Measurements from ENCODE around the gene PPP2R3A.
"Not testable (repeated sequence)": the region's sequence is repeated elsewhere in the genome, so short reads cannot be mapped to it uniquely, and the experiment has no call there.

The PPP2R3A gene

DNA sequence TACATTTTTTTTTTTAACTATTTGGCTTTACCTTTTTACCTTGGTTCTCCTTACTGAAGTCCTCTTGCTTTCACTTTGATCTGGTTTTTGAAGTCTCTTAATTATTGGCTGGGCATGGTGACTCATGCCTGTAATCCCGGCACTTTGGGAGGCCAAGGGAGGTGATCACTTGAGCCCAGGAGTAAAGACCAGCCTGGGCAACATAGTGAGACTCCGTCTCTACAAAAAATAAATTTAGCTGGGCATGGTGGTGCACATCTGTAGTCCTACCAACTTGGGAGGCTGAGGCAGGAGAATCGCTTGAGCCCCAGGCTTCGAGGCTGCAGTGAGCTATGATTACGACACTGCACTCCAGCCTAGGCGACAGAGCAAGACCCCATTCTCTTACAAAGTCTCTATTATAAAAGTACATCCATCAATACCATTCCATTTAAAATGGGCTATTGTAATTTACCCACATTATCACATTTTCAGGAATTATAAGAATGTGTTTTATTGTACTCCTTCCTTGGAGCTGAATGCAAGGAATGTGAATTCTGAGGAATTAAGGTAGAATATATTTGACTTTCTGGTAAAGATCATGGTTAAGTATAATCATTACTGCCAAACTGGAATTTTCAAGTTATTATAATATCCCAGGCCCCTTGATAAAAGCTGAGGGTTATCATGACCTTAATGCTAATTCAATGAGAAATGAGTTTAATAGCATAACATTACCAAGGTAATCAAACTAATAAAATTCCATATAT is 181.6 kb downstream of the PPP2R3A start:
- FAIRE-seq = no peak
- no peak for DNase-seq (ENCODE audit: low spot score)

DNA sequence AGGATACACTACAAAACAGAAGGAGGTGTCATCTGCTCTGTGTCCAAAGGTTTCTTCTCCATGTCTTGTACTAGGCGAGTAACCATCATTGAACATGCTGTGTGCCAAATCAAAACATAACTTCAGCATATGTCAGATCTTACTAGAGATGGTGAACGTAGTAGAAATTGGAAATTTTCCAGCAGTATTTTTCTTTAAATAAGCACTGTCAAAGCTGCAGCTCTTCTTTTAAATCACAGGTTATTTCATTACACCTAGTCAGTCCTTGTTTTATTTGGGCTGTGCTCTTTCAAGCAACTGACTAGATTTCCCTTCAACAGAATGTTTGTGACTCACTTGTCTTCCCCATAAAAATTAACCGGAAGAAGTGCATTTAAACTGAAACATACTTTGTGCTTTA is 184.1 kb downstream of the PPP2R3A start:
- no peak for DNase-seq (ENCODE audit: low spot score)

DNA sequence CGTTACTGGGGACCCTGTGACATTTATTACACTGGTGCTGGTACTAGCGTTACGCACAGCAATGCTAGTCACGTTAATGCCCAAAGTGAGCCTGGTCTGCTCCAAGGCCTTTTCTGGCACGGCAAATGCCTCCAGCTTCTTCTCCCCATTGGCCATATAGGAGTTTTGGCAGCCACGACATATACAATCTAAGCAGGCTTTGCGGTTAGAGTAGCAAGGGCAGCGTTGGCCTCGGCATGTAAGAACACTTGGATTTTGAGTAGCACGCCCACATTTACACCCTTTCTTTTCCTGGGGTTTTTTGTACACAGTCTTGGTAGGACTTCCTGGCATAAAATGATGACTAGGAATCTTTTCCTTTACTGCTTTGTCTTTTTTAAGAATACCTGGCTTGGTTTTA is 185.7 kb downstream of the PPP2R3A start:
- no peak for DNase-seq (ENCODE audit: low spot score)
- FAIRE-seq = no peak

More for the DNA sequence above, 184.1 kb downstream of the PPP2R3A start:
- FAIRE-seq = no peak

DNA sequence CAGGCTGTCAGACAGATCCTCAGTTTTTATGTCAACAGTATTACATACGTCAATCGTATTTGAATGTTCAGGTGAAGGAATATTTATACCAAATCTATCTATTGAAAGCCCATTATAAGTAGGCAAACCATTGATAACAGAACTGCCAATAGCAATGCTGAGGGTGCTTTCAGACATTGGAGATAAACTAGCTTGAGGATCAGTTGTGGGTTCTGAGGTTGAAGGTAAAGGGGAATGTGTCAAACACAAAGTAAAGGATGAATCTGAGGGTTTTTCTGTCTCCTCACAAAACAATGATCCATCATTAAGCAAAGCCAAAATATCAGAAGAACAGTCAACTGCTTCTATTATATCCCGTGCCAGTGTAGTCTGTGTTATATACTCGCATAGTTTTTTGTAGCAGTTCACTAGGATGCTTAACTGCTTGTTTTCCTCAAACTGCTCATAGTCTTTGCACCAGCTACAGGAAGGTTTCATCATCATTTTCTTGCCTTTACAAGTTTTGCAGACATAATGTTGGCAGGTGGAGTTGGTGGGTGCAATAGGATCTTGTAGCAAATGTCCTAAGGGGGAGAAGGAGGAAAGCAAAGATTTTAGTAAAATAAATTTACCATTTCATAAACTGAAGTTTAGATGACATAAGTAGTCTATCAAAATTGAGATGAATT is 186.8 kb downstream of the PPP2R3A start:
- DNase-seq (ENCODE audit: low spot score) = no peak
- no peak for FAIRE-seq

DNA sequence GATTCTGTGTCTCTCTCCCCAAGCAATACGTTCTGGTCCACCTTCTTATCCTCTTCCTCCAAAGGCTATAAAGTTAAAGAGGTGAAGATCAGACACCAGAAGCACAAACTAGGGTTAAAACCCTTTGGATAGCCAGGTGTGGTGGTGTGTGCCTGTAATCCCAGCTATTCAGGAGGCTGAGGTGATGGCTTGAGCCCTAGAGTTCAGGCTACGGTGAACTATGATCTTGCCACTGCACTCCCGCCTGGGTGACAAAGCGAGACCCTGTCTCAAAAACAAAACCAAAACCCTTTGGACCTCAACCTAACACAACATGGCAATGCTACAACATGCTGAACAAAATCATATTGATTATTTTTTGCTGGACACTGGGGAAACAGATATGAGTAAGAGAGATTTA is 187.4 kb downstream of the PPP2R3A start:
- FAIRE-seq (no peak), DNase-seq (ENCODE audit: low spot score) (no peak)

DNA sequence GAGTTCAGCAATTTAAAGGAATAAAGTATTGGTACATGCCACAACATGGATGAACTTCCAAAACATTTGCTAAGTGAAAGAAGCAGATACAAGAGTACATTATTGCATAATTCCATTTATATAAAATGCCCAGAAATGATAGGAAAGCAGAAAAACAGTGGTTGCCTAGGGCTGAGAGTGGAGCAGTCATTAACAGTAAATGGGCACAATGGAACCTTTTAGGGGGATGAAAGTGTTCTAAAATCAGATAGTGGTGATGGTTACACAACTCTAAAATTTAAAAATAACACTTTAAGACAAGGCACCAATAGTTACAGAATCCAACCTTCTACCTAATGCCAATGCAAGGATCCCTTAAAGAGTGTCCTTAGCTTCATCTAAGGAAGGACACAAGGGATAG is 196.0 kb downstream of the PPP2R3A start:
- no peak for FAIRE-seq
- no peak for DNase-seq (ENCODE audit: low spot score)

DNA sequence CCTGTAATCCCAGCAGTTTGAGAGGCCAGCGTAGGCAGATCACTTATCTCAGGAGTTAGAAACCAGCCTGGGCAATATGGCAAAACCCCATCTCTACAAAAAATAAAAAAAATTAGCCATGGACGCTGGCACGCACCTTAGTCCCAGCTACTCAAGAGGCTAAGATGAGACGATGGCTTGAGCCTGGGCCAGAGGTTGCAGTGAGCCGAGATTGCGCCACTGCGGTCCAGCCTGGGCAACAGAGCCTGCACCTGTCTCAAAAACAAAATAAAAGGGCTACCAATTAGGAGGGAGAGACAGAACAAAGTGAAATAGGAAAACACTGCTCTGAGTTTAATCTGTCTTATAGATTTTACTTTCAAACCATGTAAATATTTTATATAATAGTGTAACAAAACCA is 196.8 kb downstream of the PPP2R3A start:
- no peak for FAIRE-seq
- no peak for DNase-seq (ENCODE audit: low spot score)

DNA sequence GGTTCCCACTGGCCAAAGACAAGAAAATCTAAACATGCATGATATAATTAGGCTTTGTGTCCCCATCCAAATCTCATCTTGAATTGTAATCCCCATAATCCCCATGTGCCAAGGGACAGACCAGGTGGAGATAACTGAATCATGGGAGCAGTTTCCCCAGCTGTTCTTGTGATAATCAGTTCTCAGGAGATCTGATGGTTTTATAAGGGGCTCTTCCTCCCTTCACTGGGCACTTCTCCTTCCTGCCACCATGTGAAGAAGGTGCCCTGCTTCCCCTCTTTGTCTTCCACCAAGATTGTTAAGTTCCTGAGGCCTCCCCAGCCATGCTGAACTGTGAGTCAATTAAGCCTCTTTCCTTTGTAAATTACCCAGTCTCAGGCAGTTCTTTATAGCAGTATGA is 198.1 kb downstream of the PPP2R3A start:
- not testable (repeated sequence) for FAIRE-seq; DNase-seq (ENCODE audit: low spot score)

DNA sequence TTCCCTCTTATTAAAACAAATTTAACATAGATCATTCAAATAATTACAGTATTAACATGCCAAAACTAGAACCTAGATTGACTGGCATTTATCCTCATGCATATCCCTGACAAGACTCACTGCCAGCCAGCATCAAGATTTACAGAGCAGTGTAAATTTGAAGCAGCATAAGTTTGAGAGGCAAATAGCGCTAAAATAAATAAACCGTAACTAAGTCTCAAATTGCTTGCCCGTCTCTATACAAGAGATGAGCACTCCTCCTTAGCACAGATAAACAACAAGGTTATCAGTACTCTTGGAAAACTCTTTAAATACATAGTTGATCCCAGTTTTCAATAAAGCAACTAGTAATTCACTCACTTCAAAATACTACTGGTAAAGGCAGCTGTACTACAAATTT is 201.0 kb downstream of the PPP2R3A start:
- FAIRE-seq = no peak
- no peak for DNase-seq (ENCODE audit: low spot score)

DNA sequence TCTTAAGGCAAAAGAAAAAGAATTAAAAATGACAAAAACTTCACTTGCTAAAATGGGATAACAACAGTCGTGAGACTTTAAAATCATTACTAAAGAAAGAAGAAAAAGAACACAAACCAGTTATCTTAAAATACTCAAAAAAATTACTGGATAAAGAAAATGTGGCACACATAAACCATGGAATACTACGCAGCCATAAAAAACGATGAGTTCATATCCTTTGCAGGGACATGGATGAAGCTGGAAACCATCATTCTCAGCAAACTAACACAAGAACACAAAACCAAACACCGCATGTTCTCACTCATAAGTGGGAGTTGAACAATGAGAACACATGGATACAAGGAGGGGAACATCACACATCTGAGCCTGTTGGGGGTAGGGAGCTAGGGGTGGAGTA is 202.7 kb downstream of the PPP2R3A start:
- not testable (repeated sequence) for FAIRE-seq; DNase-seq (ENCODE audit: low spot score)

DNA sequence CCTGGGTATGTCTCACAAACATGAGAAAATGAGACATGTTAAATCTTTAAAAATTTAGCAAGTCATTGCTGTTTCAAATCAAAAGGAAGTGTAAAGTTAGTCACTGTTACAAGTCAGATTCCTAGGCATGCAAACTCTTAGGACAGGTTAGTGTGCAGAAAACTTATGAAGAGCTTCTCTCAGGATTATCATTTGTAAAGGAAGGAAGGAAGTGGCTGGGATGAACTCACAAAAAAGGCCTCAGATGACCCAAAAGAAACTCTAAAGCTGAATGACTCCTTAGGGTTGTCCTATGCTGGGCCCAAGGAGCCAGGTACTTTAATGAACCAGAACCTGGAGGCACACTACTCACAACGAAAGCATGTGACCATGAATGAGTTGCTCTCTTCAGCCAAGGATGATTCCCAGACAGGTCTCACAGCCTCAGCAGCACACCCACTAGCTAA is 205.6 kb downstream of the PPP2R3A start:
- no peak for DNase-seq (ENCODE audit: low spot score)
- FAIRE-seq = no peak

DNA sequence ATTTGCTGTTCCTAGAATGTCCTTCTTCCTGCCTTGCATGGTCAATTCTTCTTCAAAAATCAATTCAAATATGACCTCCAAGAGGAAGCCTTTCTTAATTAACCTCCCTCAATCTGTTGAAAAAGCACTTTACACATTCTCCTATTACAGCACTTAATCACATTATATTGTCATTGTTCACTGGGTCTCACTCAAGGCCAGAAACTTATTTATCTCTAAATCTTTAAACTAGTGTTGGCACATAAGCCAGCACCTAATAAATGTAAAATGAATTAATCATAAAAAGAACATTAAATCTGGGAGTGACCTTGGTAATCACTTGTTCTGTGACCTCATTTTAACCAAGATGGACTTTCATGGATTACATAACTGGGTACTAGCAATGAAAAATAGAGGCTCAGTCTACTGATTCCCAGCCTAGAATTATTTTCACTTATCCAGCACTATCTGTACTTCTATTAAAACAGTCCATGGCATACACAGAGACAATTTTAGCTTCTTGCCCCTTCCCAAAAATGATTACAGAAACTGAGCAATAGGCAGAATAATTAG is 208.5 kb downstream of the PPP2R3A start:
- no peak for DNase-seq (ENCODE audit: low spot score)
- no peak for FAIRE-seq

DNA sequence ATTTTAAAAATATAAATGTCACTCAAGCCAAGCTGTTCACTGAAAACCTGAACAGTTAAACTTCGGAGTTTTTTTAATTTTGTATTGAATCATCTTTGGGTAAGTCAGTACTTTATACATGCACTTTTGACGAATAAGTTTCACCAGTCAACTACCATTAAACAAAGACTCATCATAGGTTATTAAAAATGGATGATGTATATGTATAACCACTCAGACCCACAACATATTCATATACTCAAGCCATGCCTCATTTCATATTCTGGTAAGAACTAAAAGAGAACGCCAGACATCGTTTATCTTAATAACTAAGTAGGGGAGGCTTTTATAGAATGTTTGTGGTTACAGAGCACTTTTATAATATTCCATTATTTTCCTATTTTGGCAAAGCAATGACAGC is 212.3 kb downstream of the PPP2R3A start:
- DNase-seq (ENCODE audit: low spot score) (no peak), FAIRE-seq (no peak)

DNA sequence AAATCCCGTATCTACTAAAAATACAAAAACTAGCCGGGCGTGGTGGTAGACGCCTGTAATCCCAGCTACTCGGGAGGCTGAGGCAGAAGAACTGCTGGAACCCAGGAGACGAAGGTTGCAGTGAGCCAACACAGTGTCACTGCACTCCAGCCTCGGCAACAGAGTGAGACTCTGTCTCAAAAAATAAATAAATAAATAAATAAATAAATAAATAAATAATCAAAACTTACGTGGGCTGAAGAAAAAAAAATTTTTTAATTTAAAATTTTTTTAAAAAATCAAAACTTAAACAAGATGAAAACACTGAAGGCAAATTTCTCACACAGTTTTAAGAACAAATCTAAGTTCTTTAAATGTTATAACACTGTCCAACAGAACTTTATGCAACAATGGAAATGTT is 216.2 kb downstream of the PPP2R3A start:
- DNase-seq (ENCODE audit: low spot score) (no peak), FAIRE-seq (no peak)

DNA sequence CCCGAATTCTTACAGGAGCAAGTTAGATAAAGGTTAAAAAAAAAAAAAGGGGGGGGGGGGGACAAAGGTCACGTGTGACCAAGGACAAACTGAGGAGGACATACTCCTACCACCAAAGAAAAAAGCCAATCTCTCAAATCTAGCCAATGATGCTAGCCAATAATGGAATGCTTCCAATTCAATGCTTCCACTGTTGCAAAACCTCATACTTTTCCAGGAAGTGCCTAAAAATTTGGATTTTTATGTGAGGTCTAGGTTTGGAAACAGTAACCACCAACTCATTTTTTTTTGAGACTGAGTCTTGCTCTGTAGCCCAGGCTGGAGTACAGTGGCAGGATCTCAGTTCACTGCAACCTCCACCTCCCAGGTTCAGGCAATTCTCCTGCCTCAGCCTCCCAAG is 219.2 kb downstream of the PPP2R3A start:
- FAIRE-seq = no peak
- no peak for DNase-seq (ENCODE audit: low spot score)

DNA sequence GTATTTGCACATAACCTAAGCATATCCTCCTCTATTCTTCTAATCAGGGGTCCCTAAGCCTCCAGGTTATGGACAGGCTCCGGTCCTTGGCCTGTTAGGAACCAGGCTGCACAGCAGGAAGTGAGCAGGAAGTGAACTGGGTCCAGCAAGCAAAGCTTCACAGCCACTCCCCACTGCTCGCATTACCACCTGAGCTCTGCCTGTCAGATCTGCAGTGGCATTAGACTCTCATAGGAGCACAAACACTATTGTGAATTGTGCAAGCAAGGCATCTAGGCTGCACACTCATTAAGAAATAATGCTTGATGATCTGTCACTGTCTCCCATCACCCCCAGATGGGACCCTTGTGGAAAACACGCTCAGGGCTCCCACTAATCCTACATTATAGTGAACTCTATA is 220.8 kb downstream of the PPP2R3A start:
- no peak for FAIRE-seq

DNA sequence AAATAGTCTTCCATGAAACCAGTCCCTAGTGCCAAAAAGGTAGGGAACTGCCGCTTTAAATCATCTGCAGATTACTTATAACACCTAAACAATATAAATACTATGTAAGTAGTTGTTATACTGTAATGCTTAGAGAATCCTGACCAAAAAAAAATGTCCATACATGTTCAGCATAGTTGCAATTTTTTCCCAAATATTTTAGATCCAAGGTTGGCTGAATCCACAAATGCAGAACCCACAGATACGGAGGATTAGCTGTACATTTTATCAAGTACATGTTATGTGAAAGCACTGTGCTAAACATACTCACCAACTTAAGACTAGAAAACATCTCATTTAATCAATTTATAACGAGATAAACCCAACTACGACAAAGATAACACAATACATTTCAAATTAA is 221.3 kb downstream of the PPP2R3A start:
- FAIRE-seq (no peak), DNase-seq (ENCODE audit: low spot score) (no peak)

More for the DNA sequence above, 220.8 kb downstream of the PPP2R3A start:
- no peak for DNase-seq (ENCODE audit: low spot score)

DNA sequence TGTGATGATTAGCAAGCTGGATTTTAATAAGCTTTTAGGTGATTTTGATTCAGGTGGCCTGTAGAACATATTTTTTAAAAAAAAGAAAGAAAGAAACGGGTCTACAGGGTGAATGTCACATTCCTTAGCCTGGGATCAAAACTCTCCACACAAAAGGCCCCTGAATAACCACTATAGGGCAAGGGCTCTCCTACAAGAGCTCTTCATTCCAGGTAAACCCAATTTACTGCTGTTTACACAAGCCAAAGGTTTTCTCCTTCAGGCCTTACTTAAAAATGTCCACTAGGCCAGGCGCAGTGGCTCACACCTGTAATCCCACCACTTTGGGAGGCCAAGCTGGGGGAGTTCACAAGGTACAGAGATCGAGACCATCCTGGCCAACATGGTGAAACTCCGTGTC is 222.3 kb downstream of the PPP2R3A start:
- no peak for FAIRE-seq
- no peak for DNase-seq (ENCODE audit: low spot score)

DNA sequence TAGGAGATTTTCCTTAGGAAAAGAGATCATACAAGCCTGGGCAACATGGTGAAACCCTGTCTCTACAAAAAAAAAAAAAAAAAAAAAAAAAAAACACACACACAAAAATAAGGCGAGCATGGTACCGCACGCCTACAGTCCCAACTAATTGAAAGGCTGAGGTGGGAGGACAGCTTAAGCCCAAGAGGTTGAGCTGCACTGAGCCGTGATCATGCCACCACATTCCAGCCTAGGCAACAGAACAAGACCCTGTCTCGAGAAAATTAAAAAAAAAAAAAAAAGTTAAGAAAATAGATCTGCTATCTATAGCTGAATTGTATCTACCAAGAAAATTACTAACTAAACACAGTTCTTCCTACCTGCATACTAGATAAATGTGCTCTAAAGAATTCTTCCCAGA is 223.5 kb downstream of the PPP2R3A start:
- FAIRE-seq = no peak

DNA sequence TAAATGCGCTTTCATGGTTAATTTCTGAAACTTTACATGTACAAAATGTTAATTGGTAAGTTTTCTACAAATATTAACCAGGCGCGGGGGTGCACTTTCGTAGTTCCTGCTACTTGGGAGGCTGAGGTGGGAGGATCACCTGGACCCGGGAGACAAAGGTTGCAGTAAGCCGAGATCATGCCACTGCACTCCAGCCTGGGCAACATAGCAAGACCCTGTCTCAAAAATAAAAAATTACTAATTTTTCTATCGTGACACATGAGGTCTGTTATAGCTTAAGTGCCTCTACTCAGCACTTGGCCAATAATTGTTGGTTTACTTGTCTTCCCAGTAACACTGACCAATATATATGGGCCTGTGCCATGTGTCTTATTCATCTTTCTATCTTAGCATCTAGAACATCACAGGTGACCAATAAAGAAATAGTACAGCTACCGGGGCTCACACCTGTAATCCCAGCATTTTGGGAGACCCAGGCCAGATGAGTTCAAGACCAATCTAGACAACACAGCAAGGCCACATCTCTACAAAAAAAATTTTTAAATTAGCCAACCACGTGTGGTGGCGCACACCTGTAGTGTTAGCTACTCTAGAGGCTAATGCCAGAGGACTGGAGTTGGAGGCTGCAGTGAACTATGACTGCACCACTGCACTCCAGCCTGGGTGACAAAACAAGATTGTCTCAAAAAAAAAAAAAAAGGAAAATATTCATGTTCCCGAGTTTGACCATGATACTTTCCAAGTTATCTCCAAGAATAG is 224.5 kb downstream of the PPP2R3A start:
- FAIRE-seq (no peak), DNase-seq (ENCODE audit: low spot score) (no peak)

More for the DNA sequence above, 223.5 kb downstream of the PPP2R3A start:
- no peak for DNase-seq (ENCODE audit: low spot score)

DNA sequence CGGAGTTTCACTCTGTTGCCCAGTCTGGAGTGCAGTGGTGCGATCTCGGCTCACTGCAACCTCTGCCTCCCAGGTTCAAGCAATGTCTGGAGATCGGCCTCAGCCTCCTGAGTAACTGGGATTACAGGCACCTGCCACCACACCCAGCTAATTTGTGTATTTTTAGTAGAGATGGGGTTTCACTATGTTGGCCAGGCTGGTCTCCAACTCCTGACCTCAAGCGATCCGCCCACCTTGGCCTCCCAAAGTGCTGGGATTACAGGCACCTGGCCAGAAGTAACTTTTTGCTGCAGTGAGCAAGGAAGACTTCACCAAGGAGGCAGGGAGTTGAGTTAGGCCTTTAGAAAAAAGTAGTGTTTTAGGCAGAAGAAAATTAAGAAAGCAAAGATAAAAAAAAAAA is 226.7 kb downstream of the PPP2R3A start:
- FAIRE-seq; DNase-seq (ENCODE audit: low spot score): not testable (repeated sequence)

DNA sequence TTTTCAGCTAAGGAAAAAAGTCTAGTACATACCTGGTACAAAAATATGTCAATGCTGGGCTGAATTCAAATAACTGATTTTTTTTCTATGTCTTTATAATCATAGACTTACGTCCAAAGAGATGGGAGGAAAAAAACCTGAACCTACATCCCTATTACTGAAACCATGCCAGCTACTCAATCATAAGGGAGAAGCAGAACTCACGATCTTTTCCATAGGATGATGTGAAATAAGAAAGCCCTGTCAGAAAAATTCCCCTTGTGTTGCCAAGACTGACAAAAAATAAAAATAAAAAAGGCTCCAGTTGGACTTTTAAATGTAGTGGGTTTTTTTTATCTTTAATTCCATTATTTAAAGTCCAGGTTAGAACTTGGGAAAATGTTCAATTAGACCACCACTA is 227.3 kb downstream of the PPP2R3A start:
- no peak for FAIRE-seq
- DNase-seq (ENCODE audit: low spot score) = no peak

Measured in urothelium cell line (cell line).